Testis (tissue), 2 donors: Measurements from ENCODE around the gene DTHD1.

Source experiments
- CTCF ChIP-seq, 3 experiments: fragments of 450-650 bp in 2 of 3; fragments of 200-600 bp in 1 of 3; sonication (generic) in 1 of 3; IDR thresholded peaks; one replicate each; pipeline ENCODE4 v1.5.1; 2016 to 2019; ENCODE audit warnings: antibody characterized with exemption in 3 of 3, mild to moderate bottlenecking in 2 of 3, moderate library complexity in 1 of 3
- POLR2A ChIP-seq: fragments of 450-650 bp; IDR thresholded peaks from one replicate; pipeline ENCODE4 v1.6.1; 2017; ENCODE audit warnings: antibody characterized with exemption, mild to moderate bottlenecking, moderate library complexity

DNA sequence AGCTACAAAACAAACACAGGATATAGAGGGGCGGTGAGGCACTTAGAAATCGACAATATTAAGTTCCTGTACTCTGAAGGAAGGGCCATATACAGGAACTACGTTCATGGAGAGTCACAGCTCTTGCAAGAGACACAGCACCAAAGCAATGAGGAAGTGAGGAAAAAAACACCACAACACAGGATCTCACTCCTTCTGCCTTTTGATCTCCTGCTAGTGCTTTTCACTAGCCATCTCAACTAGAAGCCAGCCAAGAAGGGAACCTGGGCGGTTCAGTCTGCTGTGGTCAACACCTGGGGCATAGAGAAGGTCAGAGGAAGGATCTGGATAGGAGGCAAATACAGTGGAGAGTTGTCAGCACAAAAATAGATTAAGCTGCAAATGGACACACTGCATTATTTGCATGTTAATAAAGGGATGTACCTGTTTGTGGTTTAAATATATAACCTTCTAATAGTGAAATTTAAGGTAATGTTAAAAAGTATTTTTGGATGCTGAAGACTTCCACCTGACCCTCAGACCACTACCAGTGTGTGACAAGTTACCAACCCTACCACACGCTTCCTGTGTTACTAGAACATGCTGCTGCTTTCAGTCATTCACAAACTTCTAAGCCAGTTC is 104.6 kb downstream of the DTHD1 start:
- no peak for TF ChIP-seq CTCF (IDR thresholded peaks at IDR 0.05)
- no peak for TF ChIP-seq POLR2A
